CD4-positive, alpha-beta T cell treated with Interleukin-6 for 4 hours (primary cell): ENCODE measurements around the gene MAL.

Experiments used
- DNase-seq: peaks from one replicate; pipeline ENCODE4 v3.0.0-alpha.2; 2020; ENCODE audit warnings: mixed read lengths

Gene MAL

GRCh38 chr2:95050385-95051300 is 25.1 kb downstream of the MAL start:
- DNase-seq, result no peak

DNA sequence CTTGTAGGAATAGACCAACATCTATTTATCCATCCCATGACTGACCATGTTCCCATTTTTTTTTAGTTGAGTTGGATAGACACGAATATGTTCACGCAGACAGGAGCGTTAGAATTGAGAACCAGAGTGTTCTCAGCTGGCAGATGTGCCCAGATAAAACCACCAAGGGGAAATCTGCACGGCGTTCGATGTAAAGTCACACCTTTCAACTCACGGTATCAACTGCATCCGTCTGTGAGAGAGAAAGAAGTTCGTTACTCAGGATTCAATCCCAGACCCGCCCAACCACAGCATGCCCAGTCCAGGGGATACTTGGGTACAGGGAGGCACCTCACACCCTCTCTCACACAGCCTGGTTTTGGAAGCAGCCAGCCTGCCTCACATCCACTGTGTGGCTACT is 26.1 kb downstream of the MAL start:
- peak; percentile 17 for DNase-seq

- no peak for DNase-seq
These were observed 26.8 kb downstream of the MAL start for GRCh38 chr2:95052307-95052706.

- DNase-seq, result peak; percentile 29
These were observed 27.4 kb downstream of the MAL start for GRCh38 chr2:95052804-95053479.

- peak; percentile 33 for DNase-seq
These were observed 28.0 kb downstream of the MAL start for GRCh38 chr2:95053543-95053942.

DNA sequence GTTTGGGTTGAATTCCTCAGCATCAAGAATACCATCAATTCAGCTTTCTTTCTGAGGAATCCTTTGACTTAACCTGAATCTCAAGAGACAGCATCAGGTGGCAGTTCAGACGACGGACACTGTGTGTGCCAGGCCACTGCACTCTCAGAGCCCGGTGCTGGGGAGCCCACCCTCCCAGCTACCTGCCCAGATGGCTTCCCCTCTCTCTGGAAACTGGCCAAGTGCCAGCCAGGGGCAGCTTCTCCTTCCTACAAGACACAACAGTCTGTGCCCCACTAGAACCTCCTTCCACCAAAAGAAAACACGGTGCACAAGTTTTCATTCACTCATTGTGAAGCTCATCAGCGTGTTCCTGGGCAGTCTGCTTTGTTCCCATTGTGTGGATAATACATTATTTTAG is 28.5 kb downstream of the MAL start:
- peak; percentile 35 for DNase-seq

DNA sequence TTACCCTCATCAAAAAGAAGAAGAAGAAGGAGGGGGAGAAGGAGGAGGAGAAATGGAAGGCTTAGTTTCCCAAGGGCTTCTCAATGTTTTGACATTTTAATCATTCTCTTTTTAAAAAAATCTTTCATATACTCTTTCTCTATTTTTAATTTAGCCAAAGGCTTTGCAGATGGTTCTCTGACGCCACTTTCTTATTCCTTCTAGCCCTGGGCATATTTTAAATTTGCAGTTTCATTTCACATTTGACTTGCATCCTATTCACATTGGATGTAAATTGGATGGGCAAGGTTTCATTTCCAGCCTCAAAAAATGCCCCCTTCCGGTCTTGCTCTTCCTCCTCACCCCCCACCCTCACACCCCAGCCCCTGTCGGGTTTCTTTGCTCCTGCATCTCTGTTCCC is 29.8 kb downstream of the MAL start:
- no peak for DNase-seq

DNA sequence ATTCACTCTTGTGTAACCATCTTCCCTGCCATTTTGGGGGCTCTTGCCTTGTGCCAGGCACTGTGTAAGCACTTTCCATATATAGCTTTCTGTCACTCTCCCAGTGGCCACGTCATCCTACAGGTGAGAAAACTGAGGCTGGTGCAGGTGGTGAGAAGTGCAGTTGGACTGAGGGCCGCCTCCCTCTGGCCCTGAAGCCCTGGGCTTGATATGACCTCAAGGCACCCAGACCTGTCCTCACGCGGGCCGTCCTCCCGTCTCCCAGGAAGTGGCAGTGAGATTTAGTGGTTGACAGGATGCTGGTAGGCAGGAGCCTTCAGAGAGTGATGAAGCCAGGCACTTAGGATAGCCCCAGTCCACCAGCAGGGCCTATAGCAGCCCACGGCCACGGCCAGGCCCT is 30.5 kb downstream of the MAL start:
- no peak for DNase-seq

GRCh38 chr2:95056461-95057459 is 31.3 kb downstream of the MAL start:
- no peak for DNase-seq

DNA sequence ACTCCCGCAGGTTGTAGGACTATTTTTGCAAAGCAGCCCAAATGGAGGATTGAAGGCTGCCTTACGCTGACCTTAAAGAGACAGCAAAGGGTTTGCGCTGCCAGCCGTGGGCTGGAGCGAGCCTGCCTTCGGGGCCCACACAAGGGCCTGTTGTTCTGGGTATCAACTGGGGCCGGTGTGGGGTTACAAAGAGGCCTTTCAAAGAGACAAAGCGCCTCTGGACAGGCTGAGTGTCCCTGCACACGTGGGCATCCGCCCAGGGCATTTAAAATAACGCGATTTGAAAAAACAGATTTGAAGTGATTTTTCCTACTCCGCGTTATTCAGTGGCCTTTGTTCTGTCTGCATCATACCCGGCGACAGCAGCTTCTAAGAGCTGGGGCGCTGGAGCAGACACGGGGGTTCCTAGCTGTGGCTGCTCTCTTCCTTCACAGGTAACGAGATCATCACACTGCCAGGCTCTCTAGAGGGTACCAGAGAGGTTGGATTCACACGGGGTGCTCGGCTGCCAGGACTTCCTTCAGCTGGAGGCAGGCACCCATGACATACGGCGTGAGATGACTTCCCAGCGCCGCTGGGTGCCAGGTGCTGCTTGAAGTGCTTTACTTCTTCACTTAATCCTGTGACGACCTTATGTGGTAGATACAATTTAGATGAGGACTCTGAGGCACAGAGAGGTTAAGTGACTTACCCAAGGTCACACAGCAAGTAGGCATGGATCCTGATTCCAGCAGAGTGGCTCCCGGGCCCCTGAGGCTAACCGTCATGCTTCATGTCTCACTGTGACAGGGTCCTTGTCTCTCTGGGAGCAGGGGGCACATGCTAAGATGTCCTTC is 32.2 kb downstream of the MAL start:
- no peak for DNase-seq

GRCh38 chr2:95058466-95058988 is 33.0 kb downstream of the MAL start:
- no peak for DNase-seq

DNA sequence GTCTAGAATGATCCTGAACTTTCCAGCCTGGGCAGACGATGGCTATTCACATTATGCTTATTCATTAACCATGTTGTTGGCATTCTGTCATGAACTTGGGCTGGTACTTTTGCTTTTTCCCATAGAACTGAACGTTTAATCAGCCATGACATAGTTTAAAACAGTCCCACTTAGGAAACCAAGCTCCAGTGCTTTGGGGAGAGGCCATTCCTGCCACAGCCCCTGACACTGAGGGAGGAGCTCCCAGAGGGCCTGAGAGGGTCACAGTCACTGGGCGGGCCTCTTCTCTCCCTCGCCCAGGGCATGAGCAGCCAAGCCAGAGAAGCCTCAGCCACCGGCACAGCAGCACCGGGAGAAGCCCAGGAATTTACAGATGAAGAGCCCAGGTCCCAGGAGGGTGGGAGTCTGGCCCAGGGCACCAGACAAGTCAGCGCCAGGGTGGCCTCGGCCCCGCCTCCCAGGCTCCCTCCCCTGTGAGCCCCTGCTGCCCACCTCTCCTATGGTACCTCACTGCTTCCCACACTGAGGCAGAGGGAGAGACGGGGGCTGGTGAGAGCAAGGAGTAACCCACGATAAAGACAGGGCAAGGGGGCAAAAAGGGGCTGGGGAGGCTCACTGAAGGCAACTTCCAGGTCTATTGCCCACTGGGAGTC is 33.6 kb downstream of the MAL start:
- DNase-seq, result no peak

DNA sequence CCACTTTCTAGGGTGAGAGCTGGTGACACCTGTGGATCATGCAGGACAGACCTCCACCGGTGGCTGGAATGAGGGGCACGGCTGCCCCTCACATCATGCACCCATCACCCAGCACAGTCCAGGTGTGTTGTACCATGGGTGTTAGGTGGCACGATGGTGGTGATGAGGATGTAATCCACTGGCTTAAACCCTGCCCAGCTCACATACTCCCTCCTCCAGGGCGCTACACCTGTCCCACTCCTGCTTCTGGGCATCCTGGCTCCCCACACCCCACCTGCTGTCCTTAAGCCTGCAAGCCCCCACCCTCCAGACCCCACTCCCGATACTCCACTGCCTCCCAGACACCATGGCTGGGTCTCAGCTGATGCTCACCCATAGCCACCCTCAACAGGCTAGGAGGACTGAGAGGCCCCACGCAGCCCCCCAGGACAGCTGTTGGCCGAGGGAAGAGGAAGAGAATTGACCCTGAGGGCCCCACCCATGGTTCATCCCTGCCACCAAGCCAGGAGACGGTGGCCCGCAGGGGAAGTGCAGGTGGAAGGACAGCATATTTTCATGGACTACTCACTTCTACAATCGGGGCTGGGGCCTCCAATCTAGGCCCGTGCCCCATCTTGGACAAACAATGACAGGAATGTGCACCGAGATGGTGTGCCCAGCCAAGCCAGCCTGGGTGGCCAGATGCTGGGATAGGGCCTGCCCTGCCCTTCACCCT is 34.3 kb downstream of the MAL start:
- no peak for DNase-seq

DNA sequence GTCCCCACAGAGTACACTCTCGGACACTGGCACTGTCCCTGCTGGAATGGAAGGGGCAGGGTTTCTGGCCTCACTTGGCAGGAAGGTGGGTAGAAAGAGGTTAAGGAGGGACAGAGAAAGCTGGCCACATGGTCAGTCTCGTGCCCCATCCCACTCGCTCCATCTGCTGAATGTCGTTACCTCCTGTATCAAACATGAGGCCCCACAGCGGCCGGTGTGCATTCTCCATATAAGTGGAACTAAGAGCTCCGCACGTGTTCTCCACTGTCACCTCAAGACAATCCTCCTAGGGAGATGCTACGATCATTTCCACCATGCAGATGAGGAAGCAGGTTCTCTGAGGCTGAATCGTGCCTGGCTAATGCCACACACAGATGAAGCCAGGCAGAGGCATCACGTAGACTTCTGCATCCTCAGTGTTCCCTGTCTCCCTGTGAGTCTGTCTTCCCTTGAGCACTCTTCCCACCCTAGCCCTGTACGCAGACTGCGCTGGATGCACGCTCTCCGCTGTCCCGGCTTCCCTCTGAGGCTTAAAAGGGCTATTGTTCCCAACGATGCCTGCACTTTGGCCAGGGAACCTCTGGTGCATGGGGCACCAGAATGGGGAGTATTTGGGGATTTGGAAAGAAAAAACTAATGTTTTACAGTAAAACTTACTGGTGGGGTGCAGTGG is 35.1 kb downstream of the MAL start:
- no peak for DNase-seq

DNA sequence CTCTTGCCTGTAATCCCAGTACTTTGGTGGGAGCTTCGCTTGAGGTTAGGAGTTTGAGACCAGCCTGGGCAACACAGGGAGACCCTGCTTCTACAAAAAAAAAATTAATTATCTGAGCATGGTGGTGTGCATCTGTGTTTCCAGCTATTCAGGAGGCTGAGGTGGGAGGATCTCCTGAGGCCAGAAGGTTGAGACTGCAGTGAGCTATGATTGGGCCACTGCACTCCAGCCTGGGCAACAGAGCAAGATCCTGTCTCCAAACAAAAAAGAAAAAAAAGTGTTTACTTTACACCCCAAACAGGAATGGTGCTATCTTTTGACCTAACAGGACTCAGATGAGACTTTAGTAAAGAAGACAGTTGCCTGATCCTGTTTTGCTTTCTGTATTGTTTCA is 35.6 kb downstream of the MAL start:
- no peak for DNase-seq

DNA sequence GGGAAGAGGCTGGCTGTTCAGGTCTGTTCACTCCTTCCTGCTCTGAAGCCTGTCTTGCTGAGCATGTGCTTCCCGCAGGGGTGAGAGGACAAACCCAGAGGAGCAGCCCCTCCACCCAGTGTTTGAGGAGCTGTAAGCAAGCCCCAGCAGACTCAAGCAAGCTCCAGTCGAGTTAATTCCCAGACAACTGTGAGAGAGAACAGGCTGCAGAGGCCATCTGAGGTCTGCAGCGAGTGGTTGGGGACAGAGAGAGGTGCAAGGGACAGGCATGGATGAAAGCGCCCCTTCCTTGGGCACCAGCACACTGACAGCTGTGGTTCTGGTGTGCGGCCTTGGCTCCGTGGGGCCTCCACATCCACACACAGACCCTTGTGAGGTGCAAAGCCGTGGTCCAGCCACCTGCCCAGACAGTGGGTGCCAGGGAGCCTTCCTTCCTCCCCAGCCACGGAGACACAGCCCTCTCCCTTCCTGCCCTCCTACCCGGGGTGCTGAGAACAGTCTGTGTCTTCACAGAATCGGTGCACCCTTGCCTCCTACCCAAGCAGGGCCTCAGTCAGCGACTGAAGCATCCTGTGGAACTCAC is 36.2 kb downstream of the MAL start:
- peak; percentile 51 for DNase-seq

GRCh38 chr2:95062242-95063085 is 37.0 kb downstream of the MAL start:
- DNase-seq, result peak; percentile 31
